GM21529 (cell line): Measurements from ENCODE around the gene SENP6.

Experiments used
- ATAC-seq: cut with Tn5 transposase; IDR thresholded peaks from one replicate; pipeline ENCODE4 v1.9.1; 2021; ENCODE audit not compliant: unreplicated experiment

Gene SENP6

GRCh38 chr6:75747152-75747992, 145.7 kb downstream of the SENP6 start:
- ATAC-seq = no peak

GRCh38 chr6:75748003-75748742, 146.5 kb downstream of the SENP6 start:
- no peak for ATAC-seq

- peak; percentile 88 for ATAC-seq
These were observed 147.3 kb downstream of the SENP6 start, which contains the start of gene MYO6 for GRCh38 chr6:75748743-75749538. TSS of gene MYO6 (plus strand) at chr6:75749239. CDS start at chr6:75817548, 68,309 bp downstream.

- no peak for ATAC-seq
These were observed 149.8 kb downstream of the SENP6 start for GRCh38 chr6:75751443-75751842.

- no peak for ATAC-seq
These were observed 150.7 kb downstream of the SENP6 start for GRCh38 chr6:75752365-75752764.

- ATAC-seq = no peak
These were observed 154.0 kb downstream of the SENP6 start for GRCh38 chr6:75755704-75756103.

- no peak for ATAC-seq
These were observed 155.6 kb downstream of the SENP6 start for GRCh38 chr6:75757295-75757694.

- ATAC-seq = no peak
These were observed 156.4 kb downstream of the SENP6 start for GRCh38 chr6:75758061-75758460.

- no peak for ATAC-seq
These were observed 157.5 kb downstream of the SENP6 start for GRCh38 chr6:75759207-75759606.

GRCh38 chr6:75760320-75760719, 158.6 kb downstream of the SENP6 start:
- no peak for ATAC-seq

GRCh38 chr6:75761489-75761888, 159.8 kb downstream of the SENP6 start:
- no peak for ATAC-seq

- ATAC-seq = no peak
These were observed 160.4 kb downstream of the SENP6 start for GRCh38 chr6:75762063-75762462.

- ATAC-seq = no peak
These were observed 164.7 kb downstream of the SENP6 start for GRCh38 chr6:75766387-75766786.
